Upper lobe of right lung (tissue), 1 donor: ENCODE results near the gene ZNF664. TPM values are rescaled to one million over a fixed set of nuclear protein-coding genes. Genes with fewer than 3 reads are reported as not detected.
A peak's percentile ranks its signal among the peaks of the same experiment; 100 is the strongest.

Experiments used
- ATAC-seq: fragments of 200-7000 bp; cut with Tn5 transposase; one replicate; pipeline ENCODE4 v1.9.1; 2020; ENCODE audit warnings: mild to moderate bottlenecking, moderate library complexity
- DNase-seq: peaks from one replicate; pipeline ENCODE4 v3.0.0-alpha.2; 2020
- H3K27ac ChIP-seq: fragments of 200-600 bp; one replicate; pipeline ENCODE4 v1.8.0; 2022
- H3K27me3 ChIP-seq: fragments of 200-600 bp; one replicate; pipeline ENCODE4 v1.8.0; 2022; ENCODE audit warnings: mild to moderate bottlenecking
- H3K36me3 ChIP-seq: fragments of 200-600 bp; one replicate; pipeline ENCODE4 v1.8.0; 2022
- H3K4me1 ChIP-seq: fragments of 200-600 bp; one replicate; pipeline ENCODE4 v1.8.0; 2022
- H3K4me3 ChIP-seq: fragments of 200-600 bp; one replicate; pipeline ENCODE4 v1.8.0; 2022; ENCODE audit warnings: mild to moderate bottlenecking
- H3K9me3 ChIP-seq: fragments of 200-600 bp; one replicate; pipeline ENCODE4 v1.8.0; 2022
- CTCF ChIP-seq: fragments of 200-600 bp; IDR thresholded peaks from one replicate; pipeline ENCODE4 v1.8.0; 2022; ENCODE audit warnings: antibody characterized with exemption
- intact Hi-C: fragments of 100-400 bp; cut with DNase I; formaldehyde crosslinking; loops from one replicate; pipeline ENCODE4 v1.11.0; 2022
- total RNA-seq: library from RNA; stranded (reverse); fragmentation: NEBNext Ultra II Directional; extraction: Animal tissue kit (Norgen Biotek cat#: 25700); gene quantifications from one replicate; pipeline ENCODE4 v1.2.1, GENCODE V29; 2021
- donor health status: DM: no; HTN: yes; CAD: no; lungs with severe emphysema.

ZNF664 gene
- total RNA-seq, 1 donor from 2014 or later, result 92.3 TPM

GRCh38 chr12:123984903-123985302, 11.9 kb downstream of the ZNF664 start:
- intact Hi-C loops, result loop anchor here (10.0 kb wide), 1 partner anchor 80 kb away; no protein-coding TSS in a partner anchor

GRCh38 chr12:123986374-123986965, 13.5 kb downstream of the ZNF664 start:
- peaks cover 27% of the 10 kb centered on the region for H3K4me1 ChIP-seq

More at GRCh38 chr12:123984903-123985302, 11.9 kb downstream of the ZNF664 start:
- peaks cover 27% of the 10 kb centered on the region for H3K4me1 ChIP-seq
- peaks cover 24% of the 10 kb centered on the region for H3K36me3 ChIP-seq
- DNase-seq, result no peak
- no peak for ATAC-seq
- no peak overlapping the region for H3K27ac ChIP-seq
- no peak overlapping the region for H3K4me3 ChIP-seq
- H3K9me3 ChIP-seq, result no peaks in the 10 kb centered on the region
- no peak for TF ChIP-seq CTCF
- no peaks in the 10 kb centered on the region for H3K27me3 ChIP-seq

GRCh38 chr12:123987022-123987421, 14.0 kb downstream of the ZNF664 start:
- DNase-seq (no peak), ATAC-seq (no peak)
- Histone ChIP-seq H3K4me3 (no peak overlapping the region), H3K9me3 (no peaks in the 10 kb centered on the region), H3K36me3 (peaks cover 40% of the 10 kb centered on the region), H3K4me1 (peaks cover 27% of the 10 kb centered on the region), H3K27me3 (no peaks in the 10 kb centered on the region), H3K27ac (peak overlapping the region; percentile 45)
- TF ChIP-seq CTCF, result no peak
- intact Hi-C loops, result loop anchor here (10.0 kb wide), 1 partner anchor 82 kb away; no protein-coding TSS in a partner anchor

More at GRCh38 chr12:123986374-123986965, 13.5 kb downstream of the ZNF664 start:
- no peak for TF ChIP-seq CTCF
- intact Hi-C loops, result loop anchor here (10.0 kb wide), 1 partner anchor 82 kb away; no protein-coding TSS in a partner anchor
- Histone ChIP-seq H3K27ac (peak overlapping the region; percentile 45), H3K4me3 (no peak overlapping the region), H3K9me3 (no peaks in the 10 kb centered on the region), H3K27me3 (no peaks in the 10 kb centered on the region), H3K36me3 (peaks cover 35% of the 10 kb centered on the region)
- DNase-seq (no peak), ATAC-seq (peak; percentile 64)

- peaks cover 22% of the 10 kb centered on the region for H3K4me1 ChIP-seq
- H3K4me3 ChIP-seq, result no peak overlapping the region
- peaks cover 40% of the 10 kb centered on the region for H3K36me3 ChIP-seq
- H3K9me3 ChIP-seq, result no peaks in the 10 kb centered on the region
- intact Hi-C loops, result loop anchor here (10.0 kb wide), 1 partner anchor 84 kb away; no protein-coding TSS in a partner anchor
- no peak overlapping the region for H3K27ac ChIP-seq
- H3K27me3 ChIP-seq, result no peaks in the 10 kb centered on the region
- TF ChIP-seq CTCF, result no peak
- DNase-seq, result no peak
- ATAC-seq, result no peak
Measured at GRCh38 chr12:123989168-123989567, 16.2 kb downstream of the ZNF664 start.

- H3K4me3 ChIP-seq, result no peak overlapping the region
- peaks cover 16% of the 10 kb centered on the region for H3K4me1 ChIP-seq
- ATAC-seq (no peak), DNase-seq (no peak)
- no peak overlapping the region for H3K27ac ChIP-seq
- TF ChIP-seq CTCF, result no peak
- intact Hi-C loops, result loop anchor here (10.0 kb wide), 1 partner anchor 85 kb away; no protein-coding TSS in a partner anchor
- no peaks in the 10 kb centered on the region for H3K27me3 ChIP-seq
- peaks cover 40% of the 10 kb centered on the region for H3K36me3 ChIP-seq
- no peaks in the 10 kb centered on the region for H3K9me3 ChIP-seq
Measured at GRCh38 chr12:123989753-123990152, 16.7 kb downstream of the ZNF664 start.
